HG03139 (cell line): Measurements from ENCODE around the gene ACACB.
"Not testable (repeated sequence)": the region's sequence is repeated elsewhere in the genome, so short reads cannot be mapped to it uniquely, and the experiment has no call there.

Experiments used
- ATAC-seq: cut with Tn5 transposase; IDR thresholded peaks from one replicate; pipeline ENCODE4 v1.9.1; 2021; ENCODE audit not compliant: unreplicated experiment

The ACACB gene

GRCh38 chr12:109170324-109170723 lies 53.9 kb downstream of the ACACB start:
- ATAC-seq: no peak

GRCh38 chr12:109172787-109173186 lies 56.4 kb downstream of the ACACB start:
- not testable (repeated sequence) for ATAC-seq

DNA sequence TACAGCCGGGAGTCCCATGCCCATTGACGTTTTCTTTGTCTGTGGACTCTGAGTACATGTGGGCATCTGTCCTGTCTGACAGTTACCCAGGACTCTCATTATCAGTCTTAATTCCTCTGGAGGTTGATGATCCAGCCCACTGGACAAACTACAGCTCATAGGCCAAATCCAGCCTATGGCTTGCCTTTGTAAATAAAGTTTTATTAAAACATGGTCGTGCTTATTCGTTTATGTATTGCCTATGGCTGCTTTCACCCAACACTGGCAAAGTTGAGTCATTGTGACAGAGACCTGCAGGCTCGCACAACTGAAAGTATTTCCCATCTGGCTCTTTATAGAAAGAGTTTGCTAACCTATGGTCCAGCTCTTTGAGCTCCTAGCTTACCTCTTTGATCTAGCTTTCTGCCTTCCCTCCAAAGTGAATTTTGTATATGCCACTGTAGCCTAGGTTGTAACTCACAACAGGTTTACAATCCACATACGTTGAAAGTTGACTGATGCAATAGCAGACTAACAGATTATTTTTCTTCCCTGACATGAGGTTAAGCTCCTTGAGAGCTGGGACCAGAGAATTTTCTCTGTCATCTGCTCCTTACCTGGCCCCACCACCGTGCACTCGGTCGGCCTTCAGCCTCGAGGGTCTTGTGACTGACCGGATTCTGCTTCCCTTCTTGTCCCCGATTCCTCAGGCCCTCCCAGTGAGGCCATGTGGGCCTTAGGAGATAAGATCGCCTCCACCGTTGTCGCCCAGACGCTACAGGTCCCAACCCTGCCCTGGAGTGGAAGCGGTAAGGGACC lies 57.3 kb downstream of the ACACB start:
- ATAC-seq: no peak

DNA sequence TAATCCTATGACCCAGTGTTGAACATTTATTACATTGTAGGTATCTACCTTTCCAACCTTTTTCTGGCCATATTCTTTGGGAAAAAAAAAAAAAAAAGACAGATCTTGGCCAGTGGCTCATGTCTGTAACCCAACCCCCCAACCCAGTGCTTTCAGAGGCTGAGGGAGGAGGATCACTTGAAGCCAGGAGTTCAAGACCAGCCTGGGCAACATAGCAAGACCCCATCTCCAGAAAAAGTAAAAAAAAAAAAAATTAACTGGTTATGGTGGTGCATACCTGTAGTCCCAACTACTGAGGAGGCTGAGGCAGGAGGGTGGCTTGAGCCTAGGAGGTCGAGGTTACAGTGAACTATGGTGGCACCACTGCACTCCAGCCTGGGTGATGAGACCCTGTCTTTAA lies 58.1 kb downstream of the ACACB start:
- ATAC-seq: no peak

DNA sequence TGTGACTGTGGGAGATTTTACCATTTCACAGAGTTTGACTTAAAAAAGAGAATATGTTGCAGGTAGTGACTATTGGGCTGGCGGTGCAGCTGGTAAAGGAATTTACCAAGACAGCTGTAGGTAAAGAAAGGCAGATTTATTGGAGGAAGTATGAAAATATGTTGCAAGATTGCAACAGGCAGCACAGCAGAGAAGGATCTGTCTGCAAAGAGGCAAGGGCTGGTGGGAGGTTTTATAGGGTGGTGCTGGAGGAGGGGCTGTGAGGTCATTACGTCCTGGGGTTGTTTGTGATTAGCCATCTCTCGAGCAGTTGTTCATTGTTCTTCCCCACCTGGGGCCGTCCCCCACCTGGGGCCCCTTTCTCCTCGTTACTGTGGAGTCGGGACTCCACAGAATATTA lies 62.1 kb downstream of the ACACB start:
- ATAC-seq: no peak

- no peak for ATAC-seq
These were observed 63.5 kb downstream of the ACACB start for GRCh38 chr12:109179927-109180326.

DNA sequence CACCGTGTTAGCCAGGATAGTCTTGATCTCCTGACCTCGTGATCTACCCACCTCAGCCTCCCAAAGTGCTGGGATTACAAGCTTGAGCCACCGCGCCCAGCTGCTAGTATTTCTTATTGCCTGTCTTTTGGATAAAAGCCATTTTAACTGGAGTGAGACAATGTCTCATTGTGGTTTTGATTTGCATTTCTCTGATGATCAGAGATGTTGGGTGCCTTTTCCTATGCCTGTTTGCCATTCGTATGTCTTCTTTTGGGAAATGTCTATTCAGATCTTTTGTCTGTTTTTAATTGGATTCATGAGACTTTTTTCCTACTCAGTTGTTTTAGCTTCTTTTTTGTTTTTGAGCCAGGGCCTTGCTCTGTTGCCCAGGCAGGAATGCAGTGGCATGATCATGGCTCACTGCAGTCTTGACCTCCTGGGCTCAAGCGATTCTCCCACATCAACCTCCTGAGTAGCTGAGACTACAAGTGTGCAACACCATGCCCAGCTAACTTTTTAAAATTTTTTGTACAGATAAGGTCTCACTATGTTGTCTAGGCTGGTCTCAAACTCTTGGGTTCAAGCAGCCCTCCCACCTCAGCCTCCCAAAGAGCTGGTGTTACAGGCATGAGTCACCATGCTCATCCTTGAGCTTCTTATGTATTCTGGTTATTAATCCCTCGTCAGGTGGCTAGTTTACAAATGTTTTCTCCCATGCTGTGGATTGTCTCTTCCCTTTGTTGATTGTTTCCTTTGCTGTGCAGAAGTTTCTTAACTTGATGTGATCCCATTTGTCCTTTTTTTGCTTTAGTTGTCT lies 65.9 kb downstream of the ACACB start:
- ATAC-seq: no peak

DNA sequence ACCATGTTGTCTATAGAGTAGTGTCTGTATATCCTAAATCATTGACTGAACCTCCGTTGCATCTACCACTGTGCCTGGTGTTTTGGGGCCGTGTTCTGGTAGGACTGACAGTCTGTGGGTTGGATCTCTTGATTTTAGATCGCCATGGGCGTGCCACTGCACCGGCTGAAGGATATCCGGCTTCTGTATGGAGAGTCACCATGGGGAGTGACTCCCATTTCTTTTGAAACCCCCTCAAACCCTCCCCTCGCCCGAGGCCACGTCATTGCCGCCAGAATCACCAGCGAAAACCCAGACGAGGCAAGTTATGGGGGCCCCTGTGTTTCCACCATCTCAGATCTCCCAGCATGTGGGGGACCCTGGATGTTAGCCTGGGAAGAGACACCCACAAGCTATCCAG lies 69.1 kb downstream of the ACACB start:
- ATAC-seq: no peak

- ATAC-seq: no peak
These were observed 70.7 kb downstream of the ACACB start for GRCh38 chr12:109186993-109187653.

GRCh38 chr12:109188108-109188712 lies 71.8 kb downstream of the ACACB start:
- ATAC-seq: no peak

GRCh38 chr12:109189291-109189690 lies 72.9 kb downstream of the ACACB start:
- ATAC-seq: no peak

- no peak for ATAC-seq
These were observed 75.3 kb downstream of the ACACB start for GRCh38 chr12:109191621-109192250.

DNA sequence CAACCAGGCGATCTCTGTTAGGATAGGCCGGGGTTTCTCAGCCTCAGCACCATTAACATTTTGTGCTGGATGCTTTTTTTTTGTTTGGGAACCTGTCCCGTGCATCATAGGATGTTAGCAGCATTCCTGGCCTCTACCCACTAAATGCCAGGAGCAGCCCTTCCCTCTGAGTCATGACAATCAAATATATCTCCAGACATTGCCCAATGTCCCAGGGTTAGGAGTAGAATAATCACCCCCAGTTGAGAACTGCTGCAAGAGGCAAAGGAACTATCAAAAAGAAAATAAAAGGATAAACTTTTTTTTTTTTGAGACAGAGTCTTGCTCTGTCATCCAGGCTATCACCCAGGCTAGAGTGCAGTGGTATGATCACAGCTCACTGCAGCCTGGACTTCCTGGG lies 76.0 kb downstream of the ACACB start:
- ATAC-seq: no peak

GRCh38 chr12:109193896-109194295 lies 77.5 kb downstream of the ACACB start:
- no peak for ATAC-seq

DNA sequence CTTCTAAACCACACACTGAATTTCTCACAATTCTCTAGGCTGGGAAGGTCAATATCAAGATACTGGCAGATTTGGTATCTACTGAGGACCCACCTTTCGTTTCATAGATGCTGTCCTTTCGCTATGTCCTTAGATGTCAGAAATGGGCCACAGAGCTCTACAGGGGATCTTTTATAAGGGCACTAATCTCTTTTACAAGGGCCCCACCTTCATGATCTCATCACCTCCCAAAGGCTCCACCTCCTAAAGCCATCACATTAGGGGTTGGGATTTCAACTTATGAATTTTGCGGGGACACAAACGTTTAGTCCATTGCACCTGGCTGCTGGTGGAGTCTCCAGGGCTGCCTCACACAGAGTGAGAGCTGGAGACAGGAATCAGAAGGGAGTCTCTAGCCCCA lies 79.9 kb downstream of the ACACB start:
- no peak for ATAC-seq

- ATAC-seq: no peak
These were observed 80.9 kb downstream of the ACACB start for GRCh38 chr12:109197327-109197726.

GRCh38 chr12:109199324-109199723 lies 82.9 kb downstream of the ACACB start:
- no peak for ATAC-seq

- no peak for ATAC-seq
These were observed 84.6 kb downstream of the ACACB start for GRCh38 chr12:109200825-109201495.

GRCh38 chr12:109201496-109201885 lies 85.1 kb downstream of the ACACB start:
- no peak for ATAC-seq

DNA sequence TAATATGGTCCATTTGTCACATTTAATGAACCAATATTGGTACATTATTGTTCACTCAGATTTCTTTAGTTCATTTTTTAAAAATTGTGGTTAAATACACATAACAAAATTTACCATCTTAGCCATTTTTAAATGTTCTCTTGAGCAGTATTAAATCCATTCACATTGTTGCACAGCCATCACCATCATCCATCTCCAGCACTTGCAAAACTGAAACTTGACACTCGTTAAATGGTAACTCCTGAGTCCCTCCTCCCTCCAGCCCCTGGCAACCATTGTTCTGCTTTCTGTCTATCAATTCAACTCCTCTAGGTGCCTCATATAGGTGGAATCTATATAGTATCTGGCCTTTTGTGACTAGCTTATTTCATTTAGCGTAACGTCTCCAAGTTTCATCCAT lies 86.4 kb downstream of the ACACB start:
- ATAC-seq: no peak
